SK-N-SH (cell line): ENCODE measurements around the gene PHACTR2. TPM values are rescaled to one million over a fixed set of nuclear protein-coding genes. Genes with fewer than 3 reads are reported as not detected.
"Not testable (repeated sequence)": the region's sequence is repeated elsewhere in the genome, so short reads cannot be mapped to it uniquely, and the experiment has no call there.

ENCODE experiments used
- CTCF ChIA-PET: fragments of 300-600, 350-600 bp; formaldehyde crosslinking; extraction: SDS; loops from one replicate; lab custom pipeline; 2021; lab: Yijun Ruan, JAX
- POLR2A ChIA-PET: fragments of 350-600 bp; sonication (Branson Sonifier 250); formaldehyde crosslinking; extraction: SDS; loops from one replicate; lab custom pipeline; 2020; ENCODE audit warnings: antibody characterized with exemption, inconsistent platforms; lab: Yijun Ruan, JAX
- DNase-seq: peaks from one replicate; pipeline ENCODE4 v3.0.0; 2012
- H2AFZ ChIP-seq: fragments of 200-600 bp; sonication (generic); 2 replicates; pipeline ENCODE4 v1.8.1; 2016; ENCODE audit warnings: antibody characterized with exemption, mild to moderate bottlenecking, low read depth
- H3F3A ChIP-seq: fragments of 200-600 bp; sonication (generic); replicated peaks from 2 replicates; pipeline ENCODE3; 2016; ENCODE audit warnings: antibody characterized with exemption, mild to moderate bottlenecking; ENCODE audit not compliant: insufficient read depth
- H3K27ac ChIP-seq, 2 experiments: fragments of 200-500 bp in 1 of 2; fragments of 200-600 bp in 1 of 2; sonication (Bioruptor generic) in 1 of 2; sonication (generic), shearing (Covaris generic) in 1 of 2; 2 replicates each; pipeline versions ENCODE4 v1.5.1 to v1.6.1; 2014 to 2016; ENCODE audit warnings: low read depth in 2 of 2, inconsistent platforms in 1 of 2, low read length in 1 of 2, mild to moderate bottlenecking in 1 of 2, mixed read lengths in 1 of 2
- H3K27me3 ChIP-seq: fragments of 200-600 bp; sonication (generic), shearing (Covaris generic); 2 replicates; pipeline ENCODE4 v1.6.1; 2016; ENCODE audit warnings: mixed run types; ENCODE audit not compliant: insufficient read depth
- H3K36me3 ChIP-seq, 2 experiments: fragments of 200-500 bp in 1 of 2; fragments of 200-600 bp in 1 of 2; sonication (Bioruptor generic) in 1 of 2; sonication (generic) in 1 of 2; replicated peaks in 1 of 2; 2 replicates each; pipeline versions ENCODE3 to v1.5.1; 2014 to 2016; ENCODE audit warnings: low read length in 1 of 2, mild to moderate bottlenecking in 1 of 2; ENCODE audit not compliant: insufficient read depth in 2 of 2, control insufficient read depth in 1 of 2
- H3K4me1 ChIP-seq, 2 experiments: fragments of 200-500 bp in 1 of 2; fragments of 200-600 bp in 1 of 2; sonication (Bioruptor generic) in 1 of 2; sonication (generic), shearing (Covaris generic) in 1 of 2; 2 replicates each; pipeline versions ENCODE4 v1.5.1 to v1.6.1; 2014 to 2016; ENCODE audit warnings: low read depth in 1 of 2, low read length in 1 of 2, mixed run types in 1 of 2; ENCODE audit not compliant: insufficient read depth in 2 of 2, control insufficient read depth in 1 of 2
- H3K4me2 ChIP-seq: fragments of 200-600 bp; sonication (generic), shearing (Covaris generic); 2 replicates; pipeline ENCODE4 v1.6.1; 2017; ENCODE audit warnings: mixed run types
- H3K4me3 ChIP-seq, 2 experiments: fragments of 200-500 bp in 1 of 2; fragments of 200-600 bp in 1 of 2; sonication (Bioruptor generic) in 1 of 2; sonication (generic), shearing (Covaris generic) in 1 of 2; 2 replicates each; pipeline versions ENCODE4 v1.5.1 to v1.8.1; 2014 to 2016; ENCODE audit warnings: low read depth in 2 of 2, inconsistent platforms in 1 of 2, low read length in 1 of 2, mild to moderate bottlenecking in 1 of 2, mixed read lengths in 1 of 2, moderate library complexity in 1 of 2
- H3K79me2 ChIP-seq: fragments of 200-600 bp; sonication (generic); 2 replicates; pipeline ENCODE4 v1.8.1; 2017; ENCODE audit warnings: mild to moderate bottlenecking; ENCODE audit not compliant: insufficient read depth
- H3K9ac ChIP-seq: fragments of 200-600 bp; sonication (generic); 2 replicates; pipeline ENCODE4 v1.6.1; 2017; ENCODE audit warnings: mixed run types
- H3K9me2 ChIP-seq: fragments of 200-600 bp; sonication (generic); 2 replicates; pipeline ENCODE4 v1.6.1; 2017; ENCODE audit warnings: mixed run types
- H3K9me3 ChIP-seq: fragments of 200-600 bp; sonication (generic); 2 replicates; pipeline ENCODE4 v1.6.1; 2017; ENCODE audit warnings: mixed run types, mild to moderate bottlenecking, moderate library complexity
- H4K20me1 ChIP-seq: fragments of 200-600 bp; sonication (generic); 2 replicates; pipeline ENCODE4 v1.6.1; 2017; ENCODE audit warnings: mild to moderate bottlenecking, mixed run types; ENCODE audit not compliant: insufficient read depth
- CHD2 ChIP-seq: fragments of 150-350 bp; IDR thresholded peaks from 2 replicates; pipeline ENCODE4 v1.6.1; 2018; ENCODE audit warnings: low read length; ENCODE audit not compliant: partially characterized antibody
- FOSL2 ChIP-seq: IDR thresholded peaks from 2 replicates; pipeline ENCODE4 v1.4.0; 2012; ENCODE audit warnings: low read depth, mild to moderate bottlenecking, moderate library complexity, borderline replicate concordance
- GABPA ChIP-seq: IDR thresholded peaks from 2 replicates; pipeline ENCODE4 v1.4.0; 2012; ENCODE audit warnings: low read depth, mild to moderate bottlenecking
- JUND ChIP-seq: IDR thresholded peaks from 2 replicates; pipeline ENCODE4 v1.4.0; 2012
- MEF2A ChIP-seq: IDR thresholded peaks from 2 replicates; pipeline ENCODE4 v1.4.0; 2012; ENCODE audit warnings: low read depth, borderline replicate concordance
- NFIC ChIP-seq: IDR thresholded peaks from 2 replicates; pipeline ENCODE4 v1.4.0; 2012; ENCODE audit warnings: borderline replicate concordance
- TCF12 ChIP-seq: IDR thresholded peaks from 2 replicates; pipeline ENCODE4 v1.4.0; 2012
- USF1 ChIP-seq: IDR thresholded peaks from 2 replicates; pipeline ENCODE4 v1.4.0; 2012; ENCODE audit warnings: low read depth, borderline replicate concordance
- WGBS: methylation state at CpG from one replicate; pipeline ENCODE4 v1.1.6; 2017; ENCODE audit warnings: low lambda C conversion rate; 5-methylcytosine and 5-hydroxymethylcytosine counted together
- polyA plus RNA-seq, 3 experiments: library from polyadenylated mRNA; depleted of rRNA; stranded (reverse); fragments of >200 nt; gene quantifications; 2 replicates each; pipeline ENCODE4 v1.2.3, GENCODE V29; 2012

The PHACTR2 gene
- polyA plus RNA-seq, 1 of the 3 experiments (the other 2 are of a cell fraction): 5.0 TPM

- CTCF ChIA-PET: interaction anchor here (0.6 kb wide), 1 partner anchor 482 kb away, joined by 3 read pairs; no protein-coding TSS in a partner anchor
These were observed 13.6 kb upstream of the PHACTR2 start for GRCh38 chr6:143664171-143664570.

GRCh38 chr6:143666007-143666406 is 11.8 kb upstream of the PHACTR2 start:
- H3K27me3 ChIP-seq, H3K4me3 ChIP-seq, POLR2A ChIA-PET, H2AFZ ChIP-seq, H3K36me3 ChIP-seq, H3K79me2 ChIP-seq, DNase-seq, H3F3A ChIP-seq, H3K27ac ChIP-seq, H3K9me2 ChIP-seq, CTCF ChIA-PET, H3K4me2 ChIP-seq, H3K9ac ChIP-seq, H4K20me1 ChIP-seq, H3K4me1 ChIP-seq, H3K9me3 ChIP-seq: not testable (repeated sequence)
- 95% methylated on average over 1 of the region's 1 CpG for WGBS

More at GRCh38 chr6:143664171-143664570, 13.6 kb upstream of the PHACTR2 start:
- H3K9me2 ChIP-seq: no peaks in the 10 kb centered on the region
- H3F3A ChIP-seq: no peaks in the 10 kb centered on the region
- H3K4me3 ChIP-seq: no peak overlapping the region
- no peak overlapping the region for H3K4me2 ChIP-seq
- H2AFZ ChIP-seq: no peak overlapping the region
- peaks cover 6% of the 10 kb centered on the region; the same call in 1 of the 2 replicates for H3K79me2 ChIP-seq
- H4K20me1 ChIP-seq: no peaks in the 10 kb centered on the region
- TF ChIP-seq NFIC: no peak
- no peak for TF ChIP-seq USF1
- TF ChIP-seq FOSL2: no peak
- TF ChIP-seq JUND: no peak
- no peak for TF ChIP-seq MEF2A
- TF ChIP-seq GABPA: no peak
- no peak overlapping the region for H3K9ac ChIP-seq
- POLR2A ChIA-PET: no interaction called here
- H3K27ac ChIP-seq: no peak overlapping the region
- H3K36me3 ChIP-seq: no peaks in the 10 kb centered on the region
- H3K9me3 ChIP-seq: 0 out of 2 replicates have a peak, but pooled peaks cover 8% of the 10 kb centered on the region
- no peaks in the 10 kb centered on the region for H3K4me1 ChIP-seq
- DNase-seq: no peak
- no peaks in the 10 kb centered on the region for H3K27me3 ChIP-seq

- CTCF ChIA-PET, H3K36me3 ChIP-seq, H4K20me1 ChIP-seq, H3K9me3 ChIP-seq, H3K4me1 ChIP-seq, H2AFZ ChIP-seq, DNase-seq, H3K9me2 ChIP-seq, H3K4me3 ChIP-seq, POLR2A ChIA-PET, H3K9ac ChIP-seq, H3K27ac ChIP-seq, H3K27me3 ChIP-seq, H3K79me2 ChIP-seq, H3K4me2 ChIP-seq: not testable (repeated sequence)
- peaks cover 14% of the 10 kb centered on the region for H3F3A ChIP-seq
- WGBS: 35% methylated on average over 1 of the region's 1 CpG
These were observed 8.3 kb upstream of the PHACTR2 start for GRCh38 chr6:143669483-143669882.

- H3K36me3 ChIP-seq: no peaks in the 10 kb centered on the region
- DNase-seq: no peak
- peak overlapping the region; percentile 30; the same call in 1 of the 2 replicates for H3K4me2 ChIP-seq
- H3K9me2 ChIP-seq: no peaks in the 10 kb centered on the region
- TF ChIP-seq CHD2 (no peak), TCF12 (peak; percentile 20; the same call in 1 of the 2 replicates)
- 20% methylated on average over 4 of the region's 4 CpGs for WGBS
- peak overlapping the region; percentile 38; the same call in 1 of the 2 replicates for H3K9ac ChIP-seq
- H2AFZ ChIP-seq: peak overlapping the region; percentile 8; the same call in 1 of the 2 replicates
- no peaks in the 10 kb centered on the region for H3K9me3 ChIP-seq
- peaks cover 8% of the 10 kb centered on the region for H3K79me2 ChIP-seq
- H3K27me3 ChIP-seq: no peaks in the 10 kb centered on the region
- peaks cover 32% of the 10 kb centered on the region for H3F3A ChIP-seq
- ChIA-PET POLR2A (no interaction called here), CTCF (no interaction called here)
- H3K27ac ChIP-seq: peak overlapping the region in 1 of 2 experiments; percentile 74; a peak in 3 of 4 replicates
- H4K20me1 ChIP-seq: no peaks in the 10 kb centered on the region
- no peak overlapping the region for H3K4me3 ChIP-seq
- H3K4me1 ChIP-seq: peaks cover 0 to 14% of the 10 kb centered on the region in 2 experiments; a peak in 3 of 4 replicates
These were observed 4.1 kb upstream of the PHACTR2 start for GRCh38 chr6:143673669-143674068.
